GM12873 (cell line): Measurements from ENCODE around the gene GPR42.

Experiments
- CTCF ChIP-seq: IDR thresholded peaks from 2 replicates; pipeline ENCODE4 v1.5.1; 2012; ENCODE audit warnings: low read depth, mild to moderate bottlenecking, moderate library complexity, low read length, control low read depth; ENCODE audit not compliant: insufficient read depth; ENCODE audit errors: missing control alignments

Gene GPR42

GRCh38 chr19:35377656-35378055, 6.8 kb downstream of the GPR42 start:
- no peak for TF ChIP-seq CTCF

GRCh38 chr19:35378356-35378755, 7.5 kb downstream of the GPR42 start:
- TF ChIP-seq CTCF: no peak

- TF ChIP-seq CTCF: no peak
These were observed 9.1 kb downstream of the GPR42 start for GRCh38 chr19:35379992-35380391.

- TF ChIP-seq CTCF: no peak
These were observed 9.7 kb downstream of the GPR42 start for GRCh38 chr19:35380450-35381124.

- TF ChIP-seq CTCF: no peak
These were observed 10.4 kb downstream of the GPR42 start for GRCh38 chr19:35381318-35381717.

- TF ChIP-seq CTCF: no peak
These were observed 11.1 kb downstream of the GPR42 start for GRCh38 chr19:35381926-35382325.

- TF ChIP-seq CTCF: no peak
These were observed 12.7 kb downstream of the GPR42 start for GRCh38 chr19:35383536-35383935.
